Keratinocyte (primary cell): ENCODE data around the gene GPR158. TPM values are rescaled to one million over a fixed set of nuclear protein-coding genes. Genes with fewer than 3 reads are reported as not detected.

Experiments used
- DNase-seq: peaks from one replicate; pipeline ENCODE4 v3.0.0-alpha.2; 2011; ENCODE audit warnings: low read depth, missing footprints, low spot score
- FAIRE-seq: peaks from 2 replicates; lab custom pipeline; 2011; peaks lifted over from hg19 to GRCh38; lab: Jason Lieb, UNC
- H2AFZ ChIP-seq: 2 replicates; pipeline ENCODE4 v1.6.0; 2012; ENCODE audit warnings: low read length, control low read depth, inconsistent platforms; ENCODE audit not compliant: control insufficient read depth
- H3K27ac ChIP-seq: 2 replicates; pipeline ENCODE4 v1.5.1; 2011; ENCODE audit warnings: low read length; ENCODE audit not compliant: control insufficient read depth, insufficient read depth
- H3K27me3 ChIP-seq: 3 replicates; pipeline ENCODE4 v1.6.0; 2011; ENCODE audit warnings: low read length; ENCODE audit not compliant: control insufficient read depth, insufficient read depth; ENCODE audit errors: extremely low read depth
- H3K36me3 ChIP-seq, 2 experiments: 2 replicates in 1 of 2; 3 replicates in 1 of 2; pipeline ENCODE4 v1.5.1; 2011; ENCODE audit warnings: low read length in 2 of 2, mild to moderate bottlenecking in 1 of 2; ENCODE audit not compliant: control insufficient read depth in 2 of 2, insufficient read depth in 2 of 2; ENCODE audit errors: extremely low read depth in 1 of 2
- H3K4me1 ChIP-seq: 3 replicates; pipeline ENCODE4 v1.5.1; 2011; ENCODE audit warnings: low read length; ENCODE audit not compliant: control insufficient read depth, insufficient read depth; ENCODE audit errors: extremely low read depth
- H3K4me2 ChIP-seq: 3 replicates; pipeline ENCODE4 v1.6.0; 2011; ENCODE audit warnings: low read depth, low read length; ENCODE audit not compliant: control insufficient read depth, insufficient read depth; ENCODE audit errors: extremely low read depth
- H3K4me3 ChIP-seq, 3 experiments: fragments of 200-600 bp in 1 of 3; sonication (generic) in 1 of 3; 2 replicates in 2 of 3; 3 replicates in 1 of 3; pipeline ENCODE4 v1.5.1; 2011 to 2016; ENCODE audit warnings: low read length in 3 of 3, mild to moderate bottlenecking in 3 of 3, control low read depth in 2 of 3, inconsistent platforms in 1 of 3, low read depth in 1 of 3, mixed read lengths in 1 of 3, mixed run types in 1 of 3, moderate library complexity in 1 of 3; ENCODE audit not compliant: control insufficient read depth in 2 of 3, insufficient read depth in 2 of 3; ENCODE audit errors: extremely low read depth in 1 of 3
- H3K79me2 ChIP-seq: 2 replicates; pipeline ENCODE4 v1.6.0; 2012; ENCODE audit warnings: low read length; ENCODE audit not compliant: control insufficient read depth, insufficient read depth
- H3K9ac ChIP-seq: 3 replicates; pipeline ENCODE4 v1.6.0; 2011; ENCODE audit warnings: low read length; ENCODE audit not compliant: control insufficient read depth, insufficient read depth; ENCODE audit errors: extremely low read depth
- H3K9me1 ChIP-seq: 3 replicates; pipeline ENCODE4 v1.6.0; 2011; ENCODE audit warnings: low read length; ENCODE audit not compliant: control insufficient read depth, insufficient read depth; ENCODE audit errors: extremely low read depth
- H3K9me3 ChIP-seq: 2 replicates; pipeline ENCODE4 v1.5.1; 2012; ENCODE audit warnings: low read depth, low read length; ENCODE audit not compliant: control insufficient read depth
- H4K20me1 ChIP-seq: 3 replicates; pipeline ENCODE4 v1.6.0; 2011; ENCODE audit warnings: low read length; ENCODE audit not compliant: control insufficient read depth, insufficient read depth; ENCODE audit errors: extremely low read depth
- EZH2 ChIP-seq: IDR thresholded peaks from one replicate; pipeline ENCODE4 v1.6.1; 2012; ENCODE audit warnings: inconsistent platforms, mild to moderate bottlenecking, low read length, moderate library complexity
- dilution Hi-C: fragments of 300-500 bp; cut with MboI; formaldehyde crosslinking; loops from one replicate; pipeline ENCODE4 v1.7.0; 2020; ENCODE audit warnings: low sequenced_read_pairs; ENCODE audit not compliant: extremely low pct_ligation_motif_present
- polyA plus RNA-seq, 5 experiments: library from polyadenylated mRNA; depleted of rRNA in 3 of 5; stranded (reverse) in 3 of 5; stranded (forward) in 1 of 5; unstranded in 1 of 5; fragments of >200 nt; gene quantifications; 1 replicate in 1 of 5; 2 replicates in 3 of 5; 3 replicates in 1 of 5; pipeline versions ENCODE4 v1.2.1 to v1.2.3, GENCODE V29; 2011 to 2012; ENCODE audit warnings: missing spikeins in 2 of 5, low read depth in 1 of 5, low replicate concordance in 1 of 5
- TF ChIP-seq, protein P1 (sequence below), 3 experiments: IDR thresholded peaks in 1 of 3; conservative IDR thresholded peaks in 1 of 3; optimal IDR thresholded peaks in 1 of 3; 2 replicates in 2 of 3; 3 replicates in 1 of 3; pipeline versions ENCODE3 to v1.5.1; 2011; ENCODE audit warnings: low read length in 3 of 3, mild to moderate bottlenecking in 3 of 3, moderate library complexity in 2 of 3, control low read depth in 1 of 3, inconsistent platforms in 1 of 3; ENCODE audit not compliant: insufficient read depth in 2 of 3; ENCODE audit errors: extremely low read depth in 1 of 3

GPR158 gene
- polyA plus RNA-seq, 1 donor (not counting 4 experiments of a cell fraction or from before 2014, with no cell fraction given): not detected

DNA sequence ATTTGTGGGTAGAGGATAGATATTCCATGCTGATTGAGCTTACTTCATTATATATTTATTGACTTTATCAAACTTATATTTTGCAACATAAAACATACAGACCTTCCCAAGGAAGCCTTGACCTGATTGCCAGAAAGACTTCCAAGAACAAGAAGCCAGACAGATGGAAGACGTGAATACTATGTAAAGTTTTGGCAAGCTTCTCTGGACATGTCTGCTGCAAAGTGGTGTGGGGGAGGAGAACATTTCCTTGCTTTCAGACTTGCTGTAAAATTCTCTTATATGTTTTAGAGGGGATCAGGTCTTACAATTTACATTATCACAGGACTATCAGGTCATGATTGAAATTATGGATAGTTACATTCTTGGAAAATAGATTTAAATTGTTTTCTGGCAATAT, 23.4 kb downstream of the GPR158 start:
- DNase-seq (no peak), FAIRE-seq (no peak)
- Histone ChIP-seq H3K27ac (no peak overlapping the region), H3K9me1 (no peaks in the 10 kb centered on the region), H4K20me1 (no peaks in the 10 kb centered on the region), H2AFZ (no peak overlapping the region), H3K9me3 (no peaks in the 10 kb centered on the region), H3K27me3 (no peaks in the 10 kb centered on the region), H3K36me3 (no peaks in the 10 kb centered on the region), H3K79me2 (no peaks in the 10 kb centered on the region), H3K9ac (no peak overlapping the region), H3K4me1 (no peaks in the 10 kb centered on the region), H3K4me2 (no peak overlapping the region), H3K4me3 (no peak overlapping the region)
- TF ChIP-seq, protein P1, sequence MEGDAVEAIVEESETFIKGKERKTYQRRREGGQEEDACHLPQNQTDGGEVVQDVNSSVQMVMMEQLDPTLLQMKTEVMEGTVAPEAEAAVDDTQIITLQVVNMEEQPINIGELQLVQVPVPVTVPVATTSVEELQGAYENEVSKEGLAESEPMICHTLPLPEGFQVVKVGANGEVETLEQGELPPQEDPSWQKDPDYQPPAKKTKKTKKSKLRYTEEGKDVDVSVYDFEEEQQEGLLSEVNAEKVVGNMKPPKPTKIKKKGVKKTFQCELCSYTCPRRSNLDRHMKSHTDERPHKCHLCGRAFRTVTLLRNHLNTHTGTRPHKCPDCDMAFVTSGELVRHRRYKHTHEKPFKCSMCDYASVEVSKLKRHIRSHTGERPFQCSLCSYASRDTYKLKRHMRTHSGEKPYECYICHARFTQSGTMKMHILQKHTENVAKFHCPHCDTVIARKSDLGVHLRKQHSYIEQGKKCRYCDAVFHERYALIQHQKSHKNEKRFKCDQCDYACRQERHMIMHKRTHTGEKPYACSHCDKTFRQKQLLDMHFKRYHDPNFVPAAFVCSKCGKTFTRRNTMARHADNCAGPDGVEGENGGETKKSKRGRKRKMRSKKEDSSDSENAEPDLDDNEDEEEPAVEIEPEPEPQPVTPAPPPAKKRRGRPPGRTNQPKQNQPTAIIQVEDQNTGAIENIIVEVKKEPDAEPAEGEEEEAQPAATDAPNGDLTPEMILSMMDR (optimal IDR thresholded peaks at IDR 0.05 in 1 of 3, IDR thresholded peaks at IDR 0.05 in 1 of 3, conservative IDR thresholded peaks at IDR 0.05 in 1 of 3; ENCODE audit: extremely low read depth in 1 of 3, insufficient read depth in 2 of 3, low read length in 3 of 3): no peak
- TF ChIP-seq EZH2: no peak
- dilution Hi-C loops: no loop called here

DNA sequence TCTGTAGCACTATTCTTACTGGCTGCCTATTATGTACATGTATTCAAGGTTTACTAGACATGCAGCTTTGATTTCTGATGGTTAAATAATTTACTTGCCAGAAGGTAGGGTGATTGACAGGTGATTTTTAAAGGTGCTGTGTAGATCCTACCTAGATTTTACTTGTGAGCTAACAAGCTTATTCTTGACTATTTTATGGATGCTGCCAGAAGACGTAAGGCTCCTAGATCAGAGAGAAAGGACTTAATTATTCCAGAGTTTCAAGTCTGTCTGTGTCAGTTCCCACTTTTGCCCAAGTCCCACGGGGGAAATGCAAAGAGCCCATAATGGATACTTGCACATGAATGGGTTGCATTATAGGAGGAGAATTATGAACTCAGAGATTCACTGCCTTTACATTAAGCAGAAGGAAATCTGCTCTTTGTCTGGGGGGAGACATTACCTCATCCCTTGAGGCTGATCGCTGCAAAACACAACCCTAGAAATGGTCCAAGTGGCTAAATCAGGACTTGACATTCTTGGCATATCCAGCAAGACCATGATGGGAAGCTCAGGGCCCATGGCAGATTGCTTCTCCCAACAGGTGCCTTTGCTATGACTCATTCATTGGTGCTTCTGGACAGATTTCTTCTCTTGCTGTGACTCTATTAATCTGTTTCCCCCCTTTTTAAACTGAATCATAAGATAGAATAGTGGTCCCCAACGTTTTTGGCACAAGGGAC, 32.1 kb downstream of the GPR158 start:
- Histone ChIP-seq H3K36me3 (no peaks in the 10 kb centered on the region), H2AFZ (no peak overlapping the region), H3K9me3 (no peaks in the 10 kb centered on the region), H3K4me3 (no peak overlapping the region), H3K9me1 (no peaks in the 10 kb centered on the region), H4K20me1 (no peaks in the 10 kb centered on the region), H3K9ac (no peak overlapping the region), H3K27me3 (no peaks in the 10 kb centered on the region), H3K79me2 (no peaks in the 10 kb centered on the region), H3K27ac (no peak overlapping the region), H3K4me1 (no peaks in the 10 kb centered on the region), H3K4me2 (no peak overlapping the region)
- dilution Hi-C loops: no loop called here
- no peak for TF ChIP-seq EZH2
- TF ChIP-seq, protein P1 (optimal IDR thresholded peaks at IDR 0.05 in 1 of 3, IDR thresholded peaks at IDR 0.05 in 1 of 3, conservative IDR thresholded peaks at IDR 0.05 in 1 of 3; ENCODE audit: extremely low read depth in 1 of 3, insufficient read depth in 2 of 3, low read length in 3 of 3): no peak
- DNase-seq (no peak), FAIRE-seq (no peak)
